DND-41 (cell line): ENCODE results near the gene ADAM10.

Experiments
- ATAC-seq: fragments of 200-7000 bp; cut with Tn5 transposase; 3 replicates; pipeline ENCODE4 v1.9.1; 2021; ENCODE audit warnings: low read depth; ENCODE audit not compliant: insufficient read depth
- DNase-seq: peaks from one replicate; pipeline ENCODE4 v3.0.0-alpha.2; 2020
- H2AFZ ChIP-seq: 2 replicates; pipeline ENCODE4 v1.6.0; 2012; ENCODE audit warnings: low read depth, low read length
- H3K27ac ChIP-seq: 2 replicates; pipeline ENCODE4 v1.5.1; 2012; ENCODE audit warnings: low read length, inconsistent platforms
- H3K27me3 ChIP-seq: fragments of 200-600 bp; sonication (generic); 2 replicates; pipeline ENCODE4 v1.6.0; 2012; ENCODE audit warnings: low read length, mild to moderate bottlenecking, inconsistent platforms; ENCODE audit not compliant: insufficient read depth, poor library complexity
- H3K36me3 ChIP-seq: 2 replicates; pipeline ENCODE4 v1.5.1; 2012; ENCODE audit warnings: low read length, inconsistent platforms; ENCODE audit not compliant: insufficient read depth
- H3K4me1 ChIP-seq: 2 replicates; pipeline ENCODE4 v1.5.1; 2012; ENCODE audit warnings: mild to moderate bottlenecking, low read length; ENCODE audit not compliant: insufficient read depth
- H3K4me2 ChIP-seq: 2 replicates; pipeline ENCODE4 v1.6.0; 2012; ENCODE audit warnings: mild to moderate bottlenecking, moderate library complexity, low read length, inconsistent platforms; ENCODE audit not compliant: insufficient read depth
- H3K4me3 ChIP-seq, 2 experiments: fragments of 200-600 bp in 1 of 2; shearing (Covaris generic) in 1 of 2; 2 replicates each; pipeline ENCODE4 v1.5.1; 2012 to 2016; ENCODE audit warnings: inconsistent platforms in 2 of 2, low read length in 2 of 2, mild to moderate bottlenecking in 2 of 2, low read depth in 1 of 2, moderate library complexity in 1 of 2
- H3K79me2 ChIP-seq: 2 replicates; pipeline ENCODE4 v1.6.0; 2012; ENCODE audit warnings: low read length, inconsistent platforms; ENCODE audit not compliant: insufficient read depth
- H3K9ac ChIP-seq: 2 replicates; pipeline ENCODE4 v1.6.0; 2012; ENCODE audit warnings: low read depth, mild to moderate bottlenecking, inconsistent platforms, low read length, moderate library complexity
- H3K9me3 ChIP-seq: 2 replicates; pipeline ENCODE4 v1.5.1; 2012; ENCODE audit warnings: low read length, moderate library complexity, mild to moderate bottlenecking, inconsistent platforms; ENCODE audit not compliant: insufficient read depth, severe bottlenecking
- H4K20me1 ChIP-seq: 2 replicates; pipeline ENCODE4 v1.6.0; 2012; ENCODE audit warnings: low read length; ENCODE audit not compliant: insufficient read depth
- EZH2 ChIP-seq: IDR thresholded peaks from 3 replicates; pipeline ENCODE4 v1.6.1; 2012; ENCODE audit warnings: borderline replicate concordance, low read depth, mild to moderate bottlenecking, moderate library complexity, low read length, inconsistent platforms; ENCODE audit not compliant: severe bottlenecking
- TF ChIP-seq, protein P1 (sequence below): IDR thresholded peaks from 2 replicates; pipeline ENCODE4 v1.5.1; 2012; ENCODE audit warnings: borderline replicate concordance, low read length, moderate library complexity, mild to moderate bottlenecking; ENCODE audit not compliant: poor library complexity, severe bottlenecking; ENCODE audit errors: extremely low read depth

The ADAM10 gene

DNA sequence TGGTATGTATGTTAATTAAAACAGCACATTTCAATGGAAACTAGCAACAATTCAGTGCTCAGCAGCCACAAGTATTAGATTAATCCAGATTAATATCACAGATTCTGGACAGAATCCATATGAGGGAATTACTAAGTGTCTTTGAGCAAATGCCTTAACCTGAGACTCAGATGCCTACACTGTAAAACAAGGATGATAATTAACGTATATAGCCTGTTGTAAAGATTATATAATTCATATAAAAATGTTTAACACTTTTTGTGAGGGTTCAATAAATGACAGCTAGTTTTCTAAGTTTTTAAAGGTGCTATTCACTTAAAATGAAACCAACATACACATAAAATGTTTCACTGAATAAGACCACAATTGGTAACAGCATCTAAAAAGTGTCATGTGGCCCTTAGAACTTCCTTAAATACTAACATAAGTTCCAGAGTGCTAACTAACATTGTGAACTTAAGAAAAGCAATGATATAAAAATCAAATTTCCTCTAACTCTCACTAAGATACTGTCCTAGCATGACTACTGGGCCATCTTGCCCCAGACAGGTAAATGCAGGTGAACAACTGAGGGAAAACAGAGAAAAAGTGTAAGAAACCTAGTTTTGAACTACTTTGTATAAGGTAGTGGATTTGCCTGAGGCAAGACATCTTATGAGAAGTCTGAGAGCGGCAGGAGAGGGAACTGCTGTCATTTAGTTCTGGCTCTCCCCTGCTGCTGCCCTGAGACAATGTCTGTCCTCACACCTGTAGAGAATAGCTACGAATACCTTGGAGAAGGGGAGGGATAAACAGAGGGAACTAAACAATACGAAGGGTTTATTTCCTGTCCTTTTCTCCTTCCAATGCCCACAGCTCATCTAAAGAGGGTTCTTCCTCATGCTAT, 151.3 kb downstream of the ADAM10 start:
- ATAC-seq (no peak), DNase-seq (no peak)
- Histone ChIP-seq H3K9ac (no peak overlapping the region), H3K36me3 (peaks cover 49% of the 10 kb centered on the region), H3K9me3 (no peaks in the 10 kb centered on the region), H3K79me2 (no peaks in the 10 kb centered on the region), H3K27me3 (no peaks in the 10 kb centered on the region), H3K27ac (no peak overlapping the region), H2AFZ (no peak overlapping the region), H4K20me1 (no peaks in the 10 kb centered on the region), H3K4me3 (no peak overlapping the region), H3K4me2 (no peak overlapping the region), H3K4me1 (no peaks in the 10 kb centered on the region)
- no peak for TF ChIP-seq EZH2
- TF ChIP-seq, protein P1, sequence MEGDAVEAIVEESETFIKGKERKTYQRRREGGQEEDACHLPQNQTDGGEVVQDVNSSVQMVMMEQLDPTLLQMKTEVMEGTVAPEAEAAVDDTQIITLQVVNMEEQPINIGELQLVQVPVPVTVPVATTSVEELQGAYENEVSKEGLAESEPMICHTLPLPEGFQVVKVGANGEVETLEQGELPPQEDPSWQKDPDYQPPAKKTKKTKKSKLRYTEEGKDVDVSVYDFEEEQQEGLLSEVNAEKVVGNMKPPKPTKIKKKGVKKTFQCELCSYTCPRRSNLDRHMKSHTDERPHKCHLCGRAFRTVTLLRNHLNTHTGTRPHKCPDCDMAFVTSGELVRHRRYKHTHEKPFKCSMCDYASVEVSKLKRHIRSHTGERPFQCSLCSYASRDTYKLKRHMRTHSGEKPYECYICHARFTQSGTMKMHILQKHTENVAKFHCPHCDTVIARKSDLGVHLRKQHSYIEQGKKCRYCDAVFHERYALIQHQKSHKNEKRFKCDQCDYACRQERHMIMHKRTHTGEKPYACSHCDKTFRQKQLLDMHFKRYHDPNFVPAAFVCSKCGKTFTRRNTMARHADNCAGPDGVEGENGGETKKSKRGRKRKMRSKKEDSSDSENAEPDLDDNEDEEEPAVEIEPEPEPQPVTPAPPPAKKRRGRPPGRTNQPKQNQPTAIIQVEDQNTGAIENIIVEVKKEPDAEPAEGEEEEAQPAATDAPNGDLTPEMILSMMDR = no peak

- peaks cover 36% of the 10 kb centered on the region for H3K36me3 ChIP-seq
- H3K4me3 ChIP-seq = no peak overlapping the region
- TF ChIP-seq, protein P1 = no peak
- no peak for TF ChIP-seq EZH2
- H3K27ac ChIP-seq = no peak overlapping the region
- H4K20me1 ChIP-seq = no peaks in the 10 kb centered on the region
- no peak overlapping the region for H3K4me2 ChIP-seq
- H2AFZ ChIP-seq = no peak overlapping the region
- H3K9ac ChIP-seq = no peak overlapping the region
- no peaks in the 10 kb centered on the region for H3K4me1 ChIP-seq
- H3K9me3 ChIP-seq = no peaks in the 10 kb centered on the region
- H3K27me3 ChIP-seq = no peaks in the 10 kb centered on the region
- H3K79me2 ChIP-seq = no peaks in the 10 kb centered on the region
- DNase-seq (no peak), ATAC-seq (no peak)
These were observed 153.8 kb downstream of the ADAM10 start for GRCh38 chr15:58595516-58596263.

DNA sequence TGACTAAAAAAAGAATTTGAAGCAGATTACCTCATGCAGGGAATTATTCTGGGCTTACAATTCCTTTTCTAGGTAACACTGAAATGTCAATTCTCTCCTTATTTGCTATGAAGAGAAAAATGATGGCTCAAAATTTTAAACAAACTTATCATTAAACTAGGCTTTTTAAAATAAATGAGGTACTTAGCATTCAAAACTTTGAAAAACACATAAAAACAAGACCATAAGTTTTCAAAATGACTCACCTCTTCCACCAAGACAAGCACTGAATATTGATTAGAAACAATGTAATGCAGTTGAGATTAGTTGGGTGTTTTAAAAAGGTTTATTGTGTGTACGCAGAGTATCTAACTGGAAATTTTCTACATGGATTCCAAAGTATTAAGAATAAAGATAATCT, 154.6 kb downstream of the ADAM10 start:
- Histone ChIP-seq H3K79me2 (no peaks in the 10 kb centered on the region), H3K4me1 (no peaks in the 10 kb centered on the region), H3K36me3 (peaks cover 36% of the 10 kb centered on the region), H4K20me1 (no peaks in the 10 kb centered on the region), H3K9me3 (no peaks in the 10 kb centered on the region), H3K4me2 (no peak overlapping the region), H3K9ac (no peak overlapping the region), H3K27ac (no peak overlapping the region), H2AFZ (no peak overlapping the region), H3K4me3 (no peak overlapping the region), H3K27me3 (no peaks in the 10 kb centered on the region)
- no peak for DNase-seq
- no peak for TF ChIP-seq EZH2
- TF ChIP-seq, protein P1 = no peak
- ATAC-seq = no peak
